Measurements from ENCODE around the gene PEPD. TPM values are rescaled to one million over a fixed set of nuclear protein-coding genes. Genes with fewer than 3 reads are reported as not detected.

The PEPD gene
- total RNA-seq, 1 donor from 2014 or later, result 27.3 TPM

- ATAC-seq (no peak), DNase-seq (no peak)
- intact Hi-C loops (cut with micrococcal nuclease), result no loop called here
These were observed 154.7 kb downstream of the PEPD start for GRCh38 chr19:33366897-33367296.

GRCh38 chr19:33366127-33366526 lies 155.5 kb downstream of the PEPD start:
- DNase-seq (no peak), ATAC-seq (no peak)
- intact Hi-C loops (cut with micrococcal nuclease), result no loop called here

GRCh38 chr19:33365691-33366090 lies 155.9 kb downstream of the PEPD start:
- ATAC-seq (no peak), DNase-seq (no peak)
- intact Hi-C loops (cut with micrococcal nuclease), result no loop called here

- intact Hi-C loops (cut with micrococcal nuclease), result no loop called here
- no peak for ATAC-seq
- DNase-seq, result no peak
These were observed 158.1 kb downstream of the PEPD start for GRCh38 chr19:33363476-33363875.

- intact Hi-C loops (cut with micrococcal nuclease), result no loop called here
- DNase-seq (no peak), ATAC-seq (no peak)
These were observed 158.9 kb downstream of the PEPD start for GRCh38 chr19:33362508-33363228.

GRCh38 chr19:33359581-33359980 lies 162.0 kb downstream of the PEPD start:
- DNase-seq, result no peak
- no peak for ATAC-seq
- intact Hi-C loops (cut with micrococcal nuclease), result no loop called here

GRCh38 chr19:33358408-33358807 lies 163.2 kb downstream of the PEPD start:
- no peak for ATAC-seq
- no peak for DNase-seq
- intact Hi-C loops (cut with micrococcal nuclease), result no loop called here

GRCh38 chr19:33357556-33357955 lies 164.0 kb downstream of the PEPD start:
- DNase-seq (no peak), ATAC-seq (no peak)
- intact Hi-C loops (cut with micrococcal nuclease), result no loop called here

- DNase-seq (no peak), ATAC-seq (no peak)
- intact Hi-C loops (cut with micrococcal nuclease), result no loop called here
These were observed 166.1 kb downstream of the PEPD start for GRCh38 chr19:33355535-33355934.

GRCh38 chr19:33350538-33351309 lies 170.9 kb downstream of the PEPD start:
- intact Hi-C loops (cut with micrococcal nuclease), result no loop called here
- DNase-seq (no peak), ATAC-seq (no peak)

GRCh38 chr19:33349319-33350289 lies 172.0 kb downstream of the PEPD start:
- no peak for ATAC-seq
- no peak for DNase-seq
- intact Hi-C loops (cut with micrococcal nuclease), result no loop called here

- ATAC-seq, result no peak
- intact Hi-C loops (cut with micrococcal nuclease), result no loop called here
- DNase-seq, result no peak
These were observed 173.1 kb downstream of the PEPD start for GRCh38 chr19:33348301-33349010.

- intact Hi-C loops (cut with micrococcal nuclease), result no loop called here
- DNase-seq (no peak), ATAC-seq (no peak)
These were observed 174.3 kb downstream of the PEPD start for GRCh38 chr19:33347300-33347699.

- ATAC-seq, result no peak
- intact Hi-C loops (cut with micrococcal nuclease), result no loop called here
These were observed 174.9 kb downstream of the PEPD start for GRCh38 chr19:33346665-33347064.

GRCh38 chr19:33345163-33345562 lies 176.4 kb downstream of the PEPD start:
- intact Hi-C loops (cut with micrococcal nuclease), result no loop called here
- no peak for ATAC-seq

More at GRCh38 chr19:33346665-33347064, 174.9 kb downstream of the PEPD start:
- no peak for DNase-seq

GRCh38 chr19:33344573-33344925 lies 177.0 kb downstream of the PEPD start:
- intact Hi-C loops (cut with micrococcal nuclease), result no loop called here
- DNase-seq (no peak), ATAC-seq (no peak)

More at GRCh38 chr19:33345163-33345562, 176.4 kb downstream of the PEPD start:
- DNase-seq, result no peak

- no peak for DNase-seq
- intact Hi-C loops (cut with micrococcal nuclease), result no loop called here
These were observed 177.6 kb downstream of the PEPD start for GRCh38 chr19:33343859-33344572.

GRCh38 chr19:33343301-33343700 lies 178.3 kb downstream of the PEPD start:
- intact Hi-C loops (cut with micrococcal nuclease), result no loop called here
- no peak for DNase-seq
- ATAC-seq, result no peak

More at GRCh38 chr19:33343859-33344572, 177.6 kb downstream of the PEPD start:
- peak; percentile 73 for ATAC-seq
